GM12878 (cell line): Measurements from ENCODE around the gene FOXL3. TPM values are rescaled to one million over a fixed set of nuclear protein-coding genes. Genes with fewer than 3 reads are reported as not detected.
"Not testable (repeated sequence)": the region's sequence is repeated elsewhere in the genome, so short reads cannot be mapped to it uniquely, and the experiment has no call there.

Experiments
- ATAC-seq: fragments of 200-7000 bp; cut with Tn5 transposase; 3 replicates; pipeline ENCODE4 v1.9.1; 2020; ENCODE audit warnings: mild to moderate bottlenecking, moderate library complexity
- BruUV-seq: library from RNA; stranded (reverse); fragments of 400-500 nt; replicated peaks from 2 replicates; lab custom pipeline; 2021; lab: Mats Ljungman, UMichigan
- CTCF ChIA-PET: fragments of 300-600 bp; sonication (Branson Sonifier 250); formaldehyde crosslinking; extraction: SDS; loops from one replicate; lab custom pipeline; 2021; ENCODE audit warnings: inconsistent platforms; lab: Yijun Ruan, JAX
- POLR2A ChIA-PET: fragments of 350-600 bp; formaldehyde crosslinking; extraction: SDS; loops from one replicate; lab custom pipeline; 2021; ENCODE audit warnings: inconsistent platforms; lab: Charles Lee
- RAD21 ChIA-PET: fragments of 300-600 bp; sonication (Branson Sonifier 250); formaldehyde crosslinking; loops from one replicate; lab custom pipeline; 2023; ENCODE audit warnings: antibody characterized with exemption; ENCODE audit not compliant: unreplicated experiment; lab: Charles Lee
- SMC1A ChIA-PET: fragments of 300-600 bp; sonication (Branson Sonifier 250); formaldehyde crosslinking; loops from one replicate; lab custom pipeline; 2023; ENCODE audit not compliant: unreplicated experiment, uncharacterized antibody; lab: Charles Lee
- DNase-seq: peaks from one replicate; pipeline ENCODE4 v3.0.0-alpha.2; 2011; ENCODE audit warnings: low read depth, low spot score
- FAIRE-seq: peaks from 3 replicates; lab custom pipeline; 2011; peaks lifted over from hg19 to GRCh38; lab: Jason Lieb, UNC
- H2AFZ ChIP-seq: 2 replicates; pipeline ENCODE4 v1.6.0; 2011; ENCODE audit warnings: low read depth, low read length, control low read depth; ENCODE audit not compliant: control insufficient read depth
- H3K27ac ChIP-seq: 2 replicates; pipeline ENCODE4 v1.5.1; 2011; ENCODE audit warnings: control low read depth; ENCODE audit not compliant: control insufficient read depth, insufficient read depth
- H3K27me3 ChIP-seq, 2 experiments: replicated peaks in 1 of 2; 2 replicates each; pipeline versions ENCODE4 v1.6.0 to v1.6.1; 2011; ENCODE audit warnings: low read length in 1 of 2; ENCODE audit not compliant: control insufficient read depth in 2 of 2, insufficient read depth in 2 of 2
- H3K36me3 ChIP-seq, 2 experiments: 2 replicates each; pipeline ENCODE4 v1.5.1; 2011; ENCODE audit warnings: low read length in 1 of 2; ENCODE audit not compliant: control insufficient read depth in 2 of 2, insufficient read depth in 2 of 2
- H3K4me1 ChIP-seq: 2 replicates; pipeline ENCODE4 v1.6.1; 2011; ENCODE audit warnings: mild to moderate bottlenecking, low read length, moderate library complexity, mixed read lengths; ENCODE audit not compliant: control insufficient read depth, insufficient read depth
- H3K4me2 ChIP-seq: 2 replicates; pipeline ENCODE4 v1.6.0; 2011; ENCODE audit warnings: control low read depth; ENCODE audit not compliant: control insufficient read depth, insufficient read depth
- H3K4me3 ChIP-seq: fragments of 200-600 bp; sonication (generic); 2 replicates; pipeline ENCODE4 v1.5.1; 2016
- H3K79me2 ChIP-seq: 2 replicates; pipeline ENCODE4 v1.6.0; 2011; ENCODE audit warnings: low read length; ENCODE audit not compliant: control insufficient read depth, insufficient read depth
- H3K9ac ChIP-seq: 2 replicates; pipeline ENCODE4 v1.8.0; 2011; ENCODE audit warnings: low read length, control low read depth, mixed read lengths; ENCODE audit not compliant: control insufficient read depth, insufficient read depth
- H3K9me3 ChIP-seq: replicated peaks from 3 replicates; pipeline ENCODE4 v1.5.1; 2011; ENCODE audit warnings: mild to moderate bottlenecking, low read length; ENCODE audit not compliant: control insufficient read depth, insufficient read depth
- H4K20me1 ChIP-seq: 2 replicates; pipeline ENCODE4 v1.6.0; 2011; ENCODE audit not compliant: control insufficient read depth, insufficient read depth
- CTCF ChIP-seq, 3 experiments: IDR thresholded peaks in 2 of 3; conservative IDR thresholded peaks in 1 of 3; 2 replicates each; pipeline ENCODE4 v1.5.1; 2011; ENCODE audit warnings: low read depth in 3 of 3, low read length in 3 of 3, mild to moderate bottlenecking in 3 of 3, control low read depth in 2 of 3, moderate library complexity in 2 of 3, inconsistent platforms in 1 of 3, mixed read lengths in 1 of 3; ENCODE audit not compliant: control insufficient read depth in 2 of 3, insufficient read depth in 1 of 3; ENCODE audit errors: extremely low read depth in 1 of 3
- EED ChIP-seq: sonication (generic); IDR thresholded peaks from 2 replicates; pipeline ENCODE4 v1.6.1; 2016; ENCODE audit warnings: antibody characterized with exemption, low read depth
- ETV6 ChIP-seq, 2 experiments: fragments of 450-650 bp in 1 of 2; IDR thresholded peaks in 1 of 2; conservative IDR thresholded peaks in 1 of 2; 2 replicates each; pipeline ENCODE4 v1.6.1; 2014; ENCODE audit warnings: antibody characterized with exemption in 1 of 2, borderline replicate concordance in 1 of 2, low read depth in 1 of 2, mild to moderate bottlenecking in 1 of 2, moderate library complexity in 1 of 2
- SMARCA5 ChIP-seq: fragments of 450-650 bp; IDR thresholded peaks from 2 replicates; pipeline ENCODE4 v1.6.1; 2017; ENCODE audit warnings: mild to moderate bottlenecking
- SPI1 ChIP-seq: IDR thresholded peaks from 2 replicates; pipeline ENCODE4 v1.6.1; 2011; ENCODE audit warnings: low read depth, mild to moderate bottlenecking, low read length, moderate library complexity, borderline replicate concordance; ENCODE audit not compliant: insufficient read depth
- whole genome bisulfite sequencing: methylation state at CpG from one replicate; pipeline ENCODE4 v1.1.6; 2016; ENCODE audit warnings: low lambda C conversion rate; ENCODE audit not compliant: insufficient replicate concordance, insufficient coverage; ENCODE audit errors: missing lambda C conversion rate; 5-methylcytosine and 5-hydroxymethylcytosine counted together
- in situ Hi-C: fragments of 300-500 bp; cut with MboI; formaldehyde crosslinking; loops from 9 replicates; pipeline ENCODE4 v1.14.3; 2018; ENCODE audit warnings: mixed read lengths
- intact Hi-C: fragments of 100-400 bp; cut with micrococcal nuclease; formaldehyde crosslinking; loops from one replicate; pipeline ENCODE4 v1.14.2; 2022; ENCODE audit not compliant: unreplicated experiment
- polyA plus RNA-seq, 11 experiments: library from polyadenylated mRNA; depleted of rRNA in 4 of 11; unstranded in 6 of 11; stranded (reverse) in 5 of 11; fragments of >200 nt; fragmentation: Nextera tagmentation in 4 of 11; fragmentation: Illumina TruSeq in 1 of 11; extraction: Ambion mirVana in 4 of 11; extraction: Trizol in 1 of 11; gene quantifications; 1 replicate in 1 of 11; 2 replicates in 10 of 11; pipeline versions ENCODE4 v1.2.1 to v1.2.3, GENCODE V29; 2011 to 2016; ENCODE audit warnings: inconsistent platforms in 2 of 11, missing spikeins in 2 of 11, low read depth in 1 of 11
- total RNA-seq, 4 experiments: library from RNA; depleted of rRNA in 3 of 4; stranded (reverse); fragments of >200 nt in 3 of 4; fragmentation: Illumina TruSeq in 1 of 4; extraction: Trizol in 1 of 4; gene quantifications; 2 replicates each; pipeline versions ENCODE4 v1.2.1 to v1.2.3, GENCODE V29; 2013 to 2021

The FOXL3 gene
- total and polyA plus RNA-seq, 10 of the 15 experiments (the other 5 are each of a cell fraction or from before 2014, with no cell fraction given): not detected

- WGBS: 3% methylated on average over 15 of the region's 37 CpGs
- CTCF ChIA-PET: interaction anchor here (0.6 kb wide), 1 partner anchor 111 kb away, joined by 3 read pairs; no protein-coding TSS in a partner anchor
- intact Hi-C loops, H3K79me2 ChIP-seq, in situ Hi-C loops, H3K4me3 ChIP-seq, H4K20me1 ChIP-seq, FAIRE-seq, H3K27ac ChIP-seq, H3K9me3 ChIP-seq, H2AFZ ChIP-seq, H3K36me3 ChIP-seq, SMC1A ChIA-PET, H3K9ac ChIP-seq, RAD21 ChIA-PET, H3K4me1 ChIP-seq, H3K27me3 ChIP-seq, BruUV-seq, POLR2A ChIA-PET: not testable (repeated sequence)
- TF ChIP-seq EED (0 out of 2 replicates have a peak, but pooled peaks have one; percentile 27), SMARCA5 (peak; percentile 35; the same call in 1 of the 2 replicates), SPI1 (peak; percentile 57), ETV6 (conservative IDR thresholded peaks at IDR 0.05 in 1 of 2, IDR thresholded peaks at IDR 0.05 in 1 of 2; ENCODE audit: borderline replicate concordance in 1 of 2, low read depth in 1 of 2) (peak in 1 of 2 experiments; percentile 46; a peak in 1 of 4 replicates), CTCF (IDR thresholded peaks at IDR 0.05 in 2 of 3, conservative IDR thresholded peaks at IDR 0.05 in 1 of 3; ENCODE audit: control insufficient read depth in 2 of 3, extremely low read depth in 1 of 3, insufficient read depth in 1 of 3, low read depth in 3 of 3, low read length in 3 of 3) (peak in 1 of 3 experiments; percentile 49; a peak in 3 of 6 replicates)
- peak overlapping the region; percentile 9; the same call in 1 of the 2 replicates for H3K4me2 ChIP-seq
- peak; percentile 30 for DNase-seq
- ATAC-seq: peak; percentile 40; the same call in 1 of the 3 replicates
Observed at GRCh38 chr7:263483-264351, 26.3 kb upstream of the FOXL3 start.
